Stimulated activated CD4-positive, alpha-beta T cell treated with anti-CD3 and anti-CD28 coated beads, TNF-alpha, amount 100 ng/mL, for 1 hour (primary cell): Measurements from ENCODE around the gene TTC7B.
"Not testable (repeated sequence)": the region's sequence is repeated elsewhere in the genome, so short reads cannot be mapped to it uniquely, and the experiment has no call there.

Source experiments
- DNase-seq, 3 donors: peaks; one replicate each; pipeline ENCODE4 v3.0.0-alpha.2; 2020; ENCODE audit warnings: low read depth in 3 of 3, low spot score in 1 of 3

The TTC7B gene

GRCh38 chr14:90534838-90535555 lies 281.2 kb downstream of the TTC7B start:
- no peak for DNase-seq

DNA sequence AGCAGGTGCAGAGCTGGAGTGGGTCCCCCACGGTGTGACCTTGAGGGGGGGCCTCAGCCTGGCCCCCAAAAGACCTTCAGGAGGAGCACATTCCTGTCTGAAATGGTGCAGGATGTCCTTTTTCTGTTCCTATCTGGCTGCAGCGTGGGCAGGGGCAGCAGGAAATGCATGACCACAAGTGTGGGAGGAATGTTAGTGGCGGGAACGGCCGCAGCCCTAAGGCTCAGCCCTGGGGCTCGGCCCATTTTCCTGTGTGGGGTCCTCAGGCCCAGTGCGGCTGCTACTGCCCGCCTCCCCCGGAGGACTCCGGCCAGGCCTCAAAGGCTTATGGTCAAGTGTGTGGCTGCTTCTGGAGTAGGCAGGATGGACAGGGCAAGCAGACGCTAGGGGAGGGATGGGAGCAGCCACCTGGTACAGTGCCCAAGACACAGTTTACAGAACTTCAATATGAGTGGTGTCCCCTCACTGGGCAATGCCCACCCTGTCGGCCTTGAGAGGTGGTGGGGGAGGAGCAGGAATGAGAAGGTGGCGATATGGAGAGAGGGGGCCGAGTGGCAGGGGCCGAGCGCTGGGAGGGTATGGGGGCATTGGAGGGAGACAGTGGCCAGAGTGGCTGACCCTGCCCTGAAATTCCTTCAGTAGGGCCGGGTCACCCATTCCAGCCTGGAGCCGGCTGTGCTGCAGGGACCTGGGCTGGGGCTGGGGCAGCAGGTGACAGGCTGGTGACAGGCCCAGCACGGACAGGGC lies 282.0 kb downstream of the TTC7B start:
- DNase-seq, result no peak

- no peak for DNase-seq
Measured at GRCh38 chr14:90533591-90534021, 282.6 kb downstream of the TTC7B start.

DNA sequence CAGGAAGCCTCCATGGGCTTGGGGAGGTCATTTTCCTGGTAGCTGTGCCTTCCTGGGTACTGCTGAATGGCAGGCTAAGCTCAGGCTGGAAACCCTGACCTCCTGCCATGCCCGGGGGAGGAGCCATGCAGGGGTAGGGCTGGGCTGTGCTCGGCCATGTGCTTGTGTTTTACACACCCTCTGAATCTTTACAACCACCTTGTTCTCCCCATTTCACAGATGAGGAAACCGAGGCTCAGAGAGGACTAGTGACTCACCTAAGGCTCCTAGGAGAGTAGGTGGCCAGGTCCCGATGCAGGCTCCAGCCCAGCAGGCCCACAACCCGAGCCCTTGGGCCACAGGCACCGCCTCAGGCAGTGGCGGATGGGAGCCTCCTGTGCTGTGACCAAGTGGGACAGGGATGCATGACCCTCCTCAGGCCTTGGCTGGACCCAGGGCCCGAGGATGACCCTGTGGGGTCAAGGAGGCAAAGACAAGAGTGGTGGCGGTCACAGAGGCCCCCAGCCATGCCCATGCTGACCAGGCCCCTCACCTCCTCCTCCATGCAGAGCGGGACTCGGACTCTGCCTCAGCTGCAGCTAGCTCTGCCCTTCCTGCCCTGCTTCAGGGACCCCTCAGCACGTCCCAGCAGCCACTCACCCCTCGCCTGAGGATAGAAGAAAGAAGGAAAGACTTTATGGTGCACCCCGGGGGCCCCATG lies 283.3 kb downstream of the TTC7B start:
- DNase-seq, result no peak

DNA sequence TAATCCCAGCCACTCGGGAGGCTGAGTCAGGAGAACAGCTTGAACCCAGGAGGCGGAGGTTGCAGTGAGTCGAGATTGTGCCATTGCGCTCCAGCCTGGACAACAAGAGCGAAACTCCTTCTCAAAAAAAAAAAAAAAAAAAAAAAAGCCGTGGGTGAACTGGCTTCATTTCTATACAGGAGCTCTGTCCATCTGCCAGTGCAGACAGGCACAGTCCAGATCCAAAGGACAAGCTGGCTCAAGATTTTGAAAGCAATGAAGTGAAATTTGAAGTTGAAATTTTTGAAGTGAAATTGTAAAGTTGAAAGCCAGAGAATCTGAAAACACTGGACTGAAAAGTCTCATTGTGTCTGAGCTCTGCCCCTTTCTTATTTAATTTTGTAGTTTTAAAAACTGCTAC lies 284.7 kb downstream of the TTC7B start:
- no peak for DNase-seq

- no peak for DNase-seq
Measured at GRCh38 chr14:90530523-90530922, 285.7 kb downstream of the TTC7B start.

GRCh38 chr14:90527978-90528377 lies 288.3 kb downstream of the TTC7B start:
- no peak for DNase-seq

DNA sequence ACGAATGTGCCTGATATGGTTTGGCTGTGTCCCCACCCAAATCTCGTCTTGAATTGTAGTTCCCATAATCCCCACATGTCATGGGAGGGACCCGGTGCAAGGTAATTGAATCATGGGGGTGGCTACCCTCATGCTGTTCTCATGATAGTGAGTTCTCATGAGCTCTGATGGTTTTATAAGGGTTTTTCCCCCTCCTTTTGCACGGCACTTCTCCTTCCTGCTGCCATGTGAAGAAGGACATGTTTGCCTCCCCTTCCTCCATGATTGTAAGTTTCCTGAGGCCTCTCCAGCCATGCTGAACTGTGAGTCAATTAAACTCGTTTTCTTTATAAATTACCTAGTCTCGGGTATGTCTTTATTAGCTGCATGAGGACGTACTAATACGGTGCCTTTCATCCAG lies 289.7 kb downstream of the TTC7B start:
- not testable (repeated sequence) for DNase-seq

GRCh38 chr14:90525353-90526028 lies 290.7 kb downstream of the TTC7B start:
- DNase-seq, result not testable (repeated sequence)

DNA sequence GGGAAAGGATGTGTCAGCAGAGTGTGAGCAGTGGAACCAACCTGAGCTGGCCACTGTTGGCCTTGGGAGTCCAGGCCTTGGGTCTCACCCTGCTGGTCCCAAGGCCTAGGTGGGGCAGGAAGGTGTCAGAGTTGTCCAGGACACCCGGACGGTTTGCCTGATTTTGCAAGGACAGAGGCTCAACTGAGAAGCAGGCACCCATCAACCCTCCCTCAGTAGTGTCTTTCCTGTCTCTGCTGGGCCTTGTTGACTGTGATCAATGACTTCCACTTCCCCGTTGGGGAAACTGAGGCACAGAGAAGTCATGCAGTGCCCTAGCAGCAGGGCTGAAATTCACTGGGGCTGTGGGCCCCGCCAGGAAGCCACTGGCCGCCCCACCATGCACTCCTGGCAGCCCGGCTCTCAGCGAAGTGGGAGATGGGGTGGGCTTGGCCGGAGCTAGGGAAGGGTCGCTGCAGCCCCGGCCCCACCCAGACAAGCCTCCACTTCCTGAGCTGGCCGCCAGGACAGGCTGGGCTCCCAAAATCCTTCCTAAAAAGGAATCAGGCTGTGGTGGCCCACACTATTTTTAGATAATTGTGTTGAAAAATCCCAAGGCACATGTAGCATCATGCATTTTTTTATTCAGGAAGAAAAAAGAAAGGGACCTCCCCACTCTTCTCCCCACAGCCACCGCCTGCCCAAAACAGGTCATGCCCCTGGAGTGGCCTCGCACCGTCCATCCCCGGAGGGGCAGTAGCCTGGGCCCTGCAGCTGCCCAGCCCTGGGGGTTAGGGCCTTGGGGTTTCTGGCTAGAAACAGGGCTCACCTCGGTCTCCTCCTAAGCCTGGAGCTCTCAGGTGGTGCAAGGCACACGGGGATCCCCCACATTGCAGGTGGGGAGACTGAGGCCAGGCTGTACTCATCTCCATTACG lies 292.0 kb downstream of the TTC7B start:
- no peak for DNase-seq

DNA sequence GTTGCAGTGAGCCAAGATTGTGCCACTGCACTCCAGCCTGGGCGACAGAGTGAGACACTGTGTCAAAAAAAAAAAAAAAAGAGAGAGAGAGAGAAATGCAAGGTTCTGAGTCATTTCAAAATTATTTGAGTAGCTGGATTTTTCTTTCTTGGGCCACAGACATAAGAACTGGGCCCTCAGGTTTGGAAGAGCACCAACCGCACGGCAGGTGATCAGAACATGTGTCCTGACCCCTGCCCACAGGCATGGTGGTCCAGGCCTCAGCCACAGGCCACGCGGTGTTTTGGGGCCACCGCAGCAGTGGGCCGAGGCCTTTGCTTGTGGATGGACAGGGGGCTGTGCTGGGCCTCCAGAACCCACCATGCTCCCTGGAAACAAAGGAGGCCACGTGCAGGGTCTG lies 292.7 kb downstream of the TTC7B start:
- no peak for DNase-seq

GRCh38 chr14:90522571-90523191 lies 293.5 kb downstream of the TTC7B start:
- no peak for DNase-seq

DNA sequence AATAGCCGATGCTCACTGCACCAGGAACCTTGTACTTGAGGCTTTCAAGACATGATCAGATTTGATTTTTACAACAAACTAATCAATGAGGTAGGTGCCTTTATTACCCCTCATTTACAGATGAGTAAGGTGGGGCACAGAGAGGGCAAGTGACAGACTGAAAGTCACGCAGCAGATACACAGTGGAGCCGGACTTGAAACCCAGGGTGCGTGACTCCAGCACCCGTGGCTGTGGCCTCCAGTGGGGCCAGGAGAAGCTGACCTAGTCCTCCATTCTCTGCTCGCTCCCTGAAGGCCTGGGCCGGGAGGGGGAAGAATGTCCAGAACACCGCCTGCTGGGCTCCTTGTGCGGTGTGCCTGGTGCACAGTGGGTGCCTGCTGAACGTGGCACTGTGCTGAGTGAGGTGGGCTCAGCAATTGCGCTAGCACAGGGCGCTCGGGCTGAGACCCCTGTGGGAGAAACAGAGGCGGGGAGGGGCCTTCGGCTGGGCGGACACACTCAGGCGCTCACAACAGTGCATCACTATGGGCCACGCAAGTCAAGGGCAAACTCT lies 294.2 kb downstream of the TTC7B start:
- DNase-seq, result no peak

DNA sequence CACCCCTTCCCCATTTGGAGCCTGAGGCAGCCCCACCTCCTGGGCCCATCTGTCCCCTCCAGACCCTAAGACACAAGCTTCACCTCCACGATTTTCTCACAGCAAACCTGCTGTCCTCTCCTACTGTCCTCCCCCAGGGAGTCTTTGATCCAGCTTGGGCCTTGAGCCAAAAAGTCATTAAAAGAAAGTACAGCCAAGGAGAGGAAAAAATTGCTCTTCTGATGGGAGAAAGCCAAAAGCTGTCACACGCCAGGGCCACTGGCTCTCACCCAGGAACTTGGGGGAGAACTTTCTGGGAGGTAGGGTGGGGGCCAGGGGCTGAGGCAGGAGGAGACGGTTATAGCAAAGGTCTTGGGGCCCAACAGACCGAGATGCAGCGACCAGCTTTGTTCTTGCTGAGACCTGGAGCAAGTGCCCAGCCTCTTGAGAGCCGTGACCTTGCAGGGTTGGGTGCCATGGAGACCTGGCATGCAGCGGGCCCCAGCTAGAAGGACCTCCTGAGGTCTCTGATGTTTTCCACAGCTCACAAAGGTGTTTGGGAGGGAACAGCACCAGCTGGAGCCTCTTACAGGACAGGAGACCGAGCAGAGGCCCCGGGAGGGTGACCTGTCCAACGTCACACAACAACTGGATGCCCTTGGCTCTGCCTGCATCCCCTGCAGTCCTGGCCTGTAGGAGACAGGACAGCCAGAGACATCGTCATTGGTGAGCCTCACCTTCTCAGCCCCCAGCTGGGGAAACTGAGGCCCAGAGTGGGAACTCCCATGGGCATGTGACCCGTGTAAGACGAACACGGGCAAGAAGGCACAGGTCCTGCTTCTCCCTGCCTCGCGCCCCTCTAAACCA lies 294.9 kb downstream of the TTC7B start:
- DNase-seq, result no peak

GRCh38 chr14:90520326-90520725 lies 295.9 kb downstream of the TTC7B start:
- no peak for DNase-seq

DNA sequence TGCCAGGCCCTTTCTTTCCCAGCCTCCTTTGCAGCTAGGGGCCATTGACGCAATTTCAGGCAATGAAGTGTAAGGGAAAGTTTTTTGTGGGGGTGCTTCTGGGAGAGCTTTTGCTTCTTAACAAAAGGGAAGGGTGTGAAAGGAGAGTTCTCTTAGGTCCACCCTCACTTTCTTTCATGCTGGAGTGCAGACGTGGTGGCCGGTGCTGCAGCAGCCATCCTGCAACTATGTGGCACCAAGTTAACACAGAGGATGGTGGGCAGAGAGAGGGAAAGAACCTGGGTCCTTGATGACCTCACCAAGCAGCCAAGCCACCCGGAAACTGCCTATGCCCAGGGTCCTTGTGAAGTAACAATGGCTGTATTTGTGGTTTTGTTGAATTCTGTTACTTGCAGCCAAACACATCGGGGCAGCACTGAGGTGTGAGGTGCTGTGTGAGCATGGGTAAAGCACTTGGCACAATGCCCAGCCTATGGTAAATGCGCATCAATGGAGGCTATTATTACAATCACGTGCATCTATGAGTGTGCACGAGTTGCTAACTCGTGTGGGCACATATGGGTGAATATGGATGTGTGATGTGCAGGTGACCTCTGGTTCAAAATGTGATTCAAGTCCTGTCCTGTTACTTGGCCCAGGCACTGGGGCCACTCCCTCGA lies 296.8 kb downstream of the TTC7B start:
- no peak for DNase-seq

DNA sequence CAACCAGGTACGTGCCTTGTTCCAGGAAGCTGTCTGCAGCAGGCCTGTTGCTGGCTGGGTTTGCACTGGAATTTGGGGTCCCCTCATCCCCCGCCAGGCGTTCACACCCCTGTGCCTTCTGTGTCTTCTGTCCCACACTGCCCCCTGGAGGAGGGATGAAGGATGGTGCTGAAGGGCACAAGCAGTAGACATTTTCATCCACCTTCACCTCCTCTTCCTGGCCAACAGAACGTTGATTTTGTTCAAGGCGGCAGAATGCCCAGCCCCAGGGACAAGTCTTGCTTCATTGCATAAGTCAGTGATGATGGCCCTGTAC lies 297.3 kb downstream of the TTC7B start:
- peak in 2 of 3 donors; percentile 10 to 28 for DNase-seq
